Upper lobe of left lung (tissue), 6 donors: ENCODE results near the gene COL27A1. TPM values are rescaled to one million over a fixed set of nuclear protein-coding genes. Genes with fewer than 3 reads are reported as not detected.

Experiments used
- ATAC-seq, 2 donors: fragments of 200-7000 bp; cut with Tn5 transposase; one replicate each; pipeline ENCODE4 v1.9.1; 2022; ENCODE audit warnings: mild to moderate bottlenecking in 2 of 2, moderate library complexity in 2 of 2; ENCODE audit not compliant: low FRiP score in 2 of 2
- DNase-seq, 2 donors: peaks; one replicate each; pipeline ENCODE4 v3.0.0-alpha.2; 2019 to 2020
- H3K27ac ChIP-seq, 4 donors: fragments of 200-600 bp; sonication (generic); one replicate each; pipeline ENCODE4 v1.5.1; 2016 to 2019
- H3K27me3 ChIP-seq, 4 donors: fragments of 200-600 bp; sonication (generic); one replicate each; pipeline ENCODE4 v1.5.1; 2017 to 2019
- H3K36me3 ChIP-seq, 4 donors: fragments of 200-600 bp; sonication (generic); one replicate each; pipeline ENCODE4 v1.5.1; 2016 to 2019
- H3K4me1 ChIP-seq, 4 donors: fragments of 200-600 bp; sonication (generic); one replicate each; pipeline ENCODE4 v1.5.1; 2018 to 2019
- H3K4me3 ChIP-seq, 4 donors: fragments of 200-600 bp; sonication (generic); one replicate each; pipeline ENCODE4 v1.5.1; 2017 to 2019; ENCODE audit warnings: mild to moderate bottlenecking in 2 of 4, moderate library complexity in 1 of 4
- H3K9me3 ChIP-seq, 4 donors: fragments of 200-600 bp; sonication (generic); one replicate each; pipeline ENCODE4 v1.5.1; 2018 to 2019
- CTCF ChIP-seq, 6 experiments: fragments of 450-650 bp in 4 of 6; fragments of 200-600 bp in 2 of 6; sonication (generic) in 2 of 6; IDR thresholded peaks; one replicate each; pipeline ENCODE4 v1.5.1; 2016 to 2019; ENCODE audit warnings: antibody characterized with exemption in 6 of 6
- EP300 ChIP-seq, 4 donors: sonication (generic); formaldehyde crosslinking; IDR thresholded peaks; one replicate each; pipeline ENCODE4 v1.5.1; 2017; ENCODE audit warnings: antibody characterized with exemption in 4 of 4, control low read depth in 2 of 4
- POLR2A ChIP-seq, 4 donors: fragments of 450-650 bp; IDR thresholded peaks; one replicate each; pipeline ENCODE4 v1.5.1; 2016 to 2017; ENCODE audit warnings: antibody characterized with exemption in 4 of 4, mild to moderate bottlenecking in 2 of 4
- POLR2AphosphoS5 ChIP-seq, 2 donors: sonication (generic); formaldehyde crosslinking; IDR thresholded peaks; one replicate each; pipeline ENCODE4 v1.5.1; 2017; ENCODE audit warnings: antibody characterized with exemption in 2 of 2
- WGBS, 2 donors: methylation state at CpG; one replicate each; pipeline ENCODE4 v1.1.5; 2017 to 2018; 5-methylcytosine and 5-hydroxymethylcytosine counted together
- total RNA-seq, 6 donors: library from RNA; depleted of rRNA in 4 of 6; stranded (reverse); fragments of >200 nt in 4 of 6; gene quantifications; one replicate each; pipeline versions ENCODE4 v1.1.0 to v1.2.1, GENCODE V29; 2016 to 2021
- donor health status: DM: no; HTN: no; CAD: no; lungs with moderate emphysema.
- donor health status: DM: no; HTN: yes; CAD: no; lungs with severe emphysema.

The COL27A1 gene
- total RNA-seq, 6 donors from 2014 or later = 4.0 to 55.5 (median 9.2) TPM

DNA sequence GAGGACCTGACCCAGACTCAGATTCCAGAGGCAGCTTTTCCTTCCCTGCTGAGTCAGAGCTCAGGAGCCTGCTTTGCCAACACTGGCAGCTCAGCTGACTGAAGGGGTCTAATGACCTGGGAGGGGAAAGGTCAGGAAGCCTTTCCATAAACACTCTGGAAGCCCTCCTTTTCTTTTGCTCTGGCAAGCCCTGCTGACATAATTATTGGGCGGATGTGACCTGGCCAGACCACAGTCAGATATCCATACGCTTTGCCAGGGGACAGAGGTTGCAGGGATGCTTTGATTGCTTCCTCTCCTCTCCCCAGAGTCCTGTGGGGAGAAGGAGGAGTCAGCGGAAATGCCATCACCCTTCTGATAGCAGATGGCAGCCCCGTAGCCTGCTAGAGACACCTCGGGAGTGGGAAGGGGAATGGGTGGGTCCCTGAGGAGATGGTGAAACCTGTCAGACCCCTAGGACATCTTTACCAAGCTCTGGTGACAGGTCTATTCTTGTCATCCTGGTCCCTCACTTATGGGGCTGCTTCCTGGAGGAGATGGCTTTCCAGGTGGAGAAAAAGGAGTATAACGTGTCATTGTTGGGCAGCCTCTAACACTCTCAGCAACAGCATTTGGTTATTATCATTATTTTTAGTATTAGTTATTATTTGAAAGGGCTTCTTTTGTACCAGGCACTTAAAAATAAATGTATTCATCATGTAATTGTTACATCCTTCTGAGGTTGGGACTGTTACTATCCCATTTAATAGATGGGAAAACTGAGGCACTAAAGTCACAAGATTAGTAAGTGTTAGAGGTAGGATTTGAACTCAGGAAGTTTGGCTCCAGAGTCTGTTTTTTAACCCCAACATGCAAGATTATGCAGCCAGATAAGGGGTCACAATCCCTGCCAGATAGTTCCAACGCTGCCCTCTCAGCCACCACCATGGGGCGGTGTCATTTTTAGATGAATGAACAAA, 11.6 kb downstream of the COL27A1 start:
- Histone ChIP-seq H3K9me3 (no peaks in the 10 kb centered on the region), H3K36me3 (no peaks in the 10 kb centered on the region), H3K4me3 (no peak overlapping the region), H3K27ac (no peak overlapping the region), H3K27me3 (no peaks in the 10 kb centered on the region), H3K4me1 (peaks cover 6 to 18% (median 9%) of the 10 kb centered on the region in 4 donors)
- DNase-seq (no peak), ATAC-seq (no peak)
- 76 to 88% methylated on average over 8 of the region's 8 CpGs for WGBS, 2 donors
- TF ChIP-seq EP300 (IDR thresholded peaks at IDR 0.05) (no peak), POLR2AphosphoS5 (IDR thresholded peaks at IDR 0.05) (no peak), POLR2A (IDR thresholded peaks at IDR 0.05) (no peak), CTCF (IDR thresholded peaks at IDR 0.05) (no peak)

DNA sequence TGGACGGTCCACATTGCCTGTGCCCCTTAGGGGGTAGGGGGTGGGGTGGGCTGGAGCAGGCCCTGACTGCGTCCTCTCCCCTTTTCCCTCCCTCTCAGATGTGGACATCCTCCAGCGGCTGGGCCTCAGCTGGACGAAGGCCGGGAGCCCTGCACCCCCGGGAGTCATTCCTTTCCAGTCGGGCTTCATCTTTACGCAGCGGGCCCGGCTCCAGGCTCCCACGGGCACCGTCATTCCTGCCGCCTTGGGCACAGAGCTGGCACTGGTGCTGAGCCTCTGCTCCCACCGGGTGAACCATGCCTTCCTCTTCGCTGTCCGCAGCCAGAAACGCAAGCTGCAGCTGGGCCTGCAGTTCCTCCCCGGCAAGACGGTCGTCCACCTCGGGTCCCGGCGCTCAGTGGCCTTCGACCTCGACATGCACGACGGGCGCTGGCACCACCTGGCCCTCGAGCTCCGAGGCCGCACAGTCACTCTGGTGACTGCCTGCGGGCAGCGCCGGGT, 12.3 kb downstream of the COL27A1 start:
- WGBS, 2 donors = 90 to 93% methylated on average over 25 to 34 of the region's 34 CpGs
- TF ChIP-seq EP300 (IDR thresholded peaks at IDR 0.05) (no peak), POLR2AphosphoS5 (IDR thresholded peaks at IDR 0.05) (no peak), POLR2A (IDR thresholded peaks at IDR 0.05) (no peak), CTCF (IDR thresholded peaks at IDR 0.05) (no peak)
- no peak for ATAC-seq

GRCh38 chr9:114168281-114169028, 13.1 kb downstream of the COL27A1 start:
- ATAC-seq (no peak), DNase-seq (peak in 1 of 2 donors; percentile 64)
- H3K27ac ChIP-seq = no peak overlapping the region
- 89 to 90% methylated on average over 13 to 22 of the region's 22 CpGs for WGBS, 2 donors
- peaks cover under 1 to 8% (median 5%) of the 10 kb centered on the region in 4 donors for H3K4me1 ChIP-seq
- no peaks in the 10 kb centered on the region for H3K27me3 ChIP-seq
- no peaks in the 10 kb centered on the region for H3K36me3 ChIP-seq
- H3K4me3 ChIP-seq = no peak overlapping the region
- no peaks in the 10 kb centered on the region for H3K9me3 ChIP-seq
- no peak for TF ChIP-seq EP300 (IDR thresholded peaks at IDR 0.05)
- no peak for TF ChIP-seq POLR2AphosphoS5 (IDR thresholded peaks at IDR 0.05)
- TF ChIP-seq CTCF (IDR thresholded peaks at IDR 0.05) = no peak
- TF ChIP-seq POLR2A (IDR thresholded peaks at IDR 0.05) = no peak

More for the DNA sequence above, 12.3 kb downstream of the COL27A1 start:
- DNase-seq = peak in 1 of 2 donors; percentile 74
- H3K4me1 ChIP-seq = peaks cover 6 to 16% (median 9%) of the 10 kb centered on the region in 4 donors
- no peak overlapping the region for H3K27ac ChIP-seq
- no peaks in the 10 kb centered on the region for H3K27me3 ChIP-seq
- H3K9me3 ChIP-seq = no peaks in the 10 kb centered on the region
- no peaks in the 10 kb centered on the region for H3K36me3 ChIP-seq
- no peak overlapping the region for H3K4me3 ChIP-seq

GRCh38 chr9:114169029-114169951, 14.0 kb downstream of the COL27A1 start:
- 83 to 87% methylated on average over 14 to 23 of the region's 23 CpGs for WGBS, 2 donors
- Histone ChIP-seq H3K4me3 (no peak overlapping the region), H3K27me3 (no peaks in the 10 kb centered on the region), H3K27ac (no peak overlapping the region), H3K4me1 (no peaks in the 10 kb centered on the region), H3K36me3 (no peaks in the 10 kb centered on the region), H3K9me3 (no peaks in the 10 kb centered on the region)
- ATAC-seq (no peak), DNase-seq (peak in 1 of 2 donors; percentile 49)
- TF ChIP-seq POLR2A (IDR thresholded peaks at IDR 0.05) (no peak), POLR2AphosphoS5 (IDR thresholded peaks at IDR 0.05) (no peak), EP300 (IDR thresholded peaks at IDR 0.05) (no peak)
